Stimulated activated effector memory CD8-positive, alpha-beta T cell treated with anti-CD3 and anti-CD28 coated beads, Interleukin-12 subunit alpha, Interleukin-12 subunit beta, amount 100 ng/mL, for 72 hours (primary cell): ENCODE results near the gene CHAC1.

Source experiments
- ATAC-seq: fragments of 150-1000 bp; cut with Tn5 transposase; 2 replicates; pipeline ENCODE4 v1.10.0; 2021
- DNase-seq, 2 donors: peaks; one replicate each; pipeline ENCODE4 v3.0.0; 2021 to 2022; ENCODE audit warnings: low spot score in 2 of 2
- H3K27ac Mint-ChIP-seq: one replicate; pipeline ENCODE4 v1.8.0; 2022; ENCODE audit warnings: mild to moderate bottlenecking, mixed read lengths
- H3K36me3 Mint-ChIP-seq: one replicate; pipeline ENCODE4 v1.8.0; 2022; ENCODE audit warnings: mild to moderate bottlenecking, mixed read lengths
- H3K4me1 Mint-ChIP-seq: one replicate; pipeline ENCODE4 v1.8.0; 2022; ENCODE audit warnings: mixed read lengths
- H3K4me3 Mint-ChIP-seq: one replicate; pipeline ENCODE4 v1.8.0; 2022; ENCODE audit warnings: mild to moderate bottlenecking, mixed read lengths
- H3K9me3 Mint-ChIP-seq: one replicate; pipeline ENCODE4 v1.8.0; 2022; ENCODE audit warnings: mixed read lengths

CHAC1 gene

DNA sequence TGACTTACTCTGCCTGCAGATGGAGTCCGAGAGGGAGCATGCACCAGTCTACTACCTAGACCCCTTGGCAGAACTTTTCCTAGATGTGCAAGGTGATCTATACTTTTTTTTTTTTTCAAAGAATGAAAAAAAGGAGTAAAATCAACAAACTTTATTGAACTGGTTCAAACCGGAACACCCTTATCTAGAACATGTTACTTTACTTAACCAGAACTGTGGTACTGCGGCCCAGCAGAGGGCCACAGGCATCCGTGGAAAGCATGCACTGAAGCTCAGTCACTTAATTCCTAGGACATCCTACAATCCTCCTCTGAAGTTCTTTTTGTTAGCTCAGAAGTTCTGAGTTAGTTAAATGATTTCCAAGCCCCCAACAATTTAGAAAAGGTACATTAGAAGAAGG is 21.6 kb downstream of the CHAC1 start:
- Mint-ChIP-seq H3K4me3 (no peak overlapping the region), H3K9me3 (no peaks in the 10 kb centered on the region), H3K4me1 (no peaks in the 10 kb centered on the region), H3K36me3 (peaks cover 38% of the 10 kb centered on the region), H3K27ac (no peak overlapping the region)
- DNase-seq, result no peak
- no peak for ATAC-seq

DNA sequence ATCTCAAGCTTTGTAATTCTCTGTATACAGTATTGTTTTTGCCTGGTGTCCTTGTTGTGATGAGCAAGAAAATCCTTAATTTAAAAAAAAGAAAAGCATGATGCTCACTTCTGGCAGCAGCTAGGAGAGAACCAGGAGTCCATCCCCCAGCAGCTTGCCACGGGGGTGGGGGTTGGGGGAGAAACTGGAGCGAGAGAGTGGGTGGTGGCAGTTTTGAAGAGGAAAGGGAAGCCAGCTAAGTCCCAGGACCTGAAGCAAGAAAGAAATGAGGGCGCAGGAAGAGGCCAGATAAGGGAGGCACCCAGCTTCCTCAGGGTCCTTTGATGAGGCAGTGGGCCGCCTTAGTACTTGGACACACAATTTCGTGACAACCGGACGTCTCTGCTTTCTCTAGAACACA is 23.5 kb downstream of the CHAC1 start:
- no peak for ATAC-seq
- Mint-ChIP-seq H3K4me1 (peaks cover 3% of the 10 kb centered on the region), H3K4me3 (no peak overlapping the region), H3K9me3 (no peaks in the 10 kb centered on the region), H3K36me3 (peaks cover 57% of the 10 kb centered on the region), H3K27ac (peak overlapping the region; percentile 66)
- DNase-seq, result no peak

DNA sequence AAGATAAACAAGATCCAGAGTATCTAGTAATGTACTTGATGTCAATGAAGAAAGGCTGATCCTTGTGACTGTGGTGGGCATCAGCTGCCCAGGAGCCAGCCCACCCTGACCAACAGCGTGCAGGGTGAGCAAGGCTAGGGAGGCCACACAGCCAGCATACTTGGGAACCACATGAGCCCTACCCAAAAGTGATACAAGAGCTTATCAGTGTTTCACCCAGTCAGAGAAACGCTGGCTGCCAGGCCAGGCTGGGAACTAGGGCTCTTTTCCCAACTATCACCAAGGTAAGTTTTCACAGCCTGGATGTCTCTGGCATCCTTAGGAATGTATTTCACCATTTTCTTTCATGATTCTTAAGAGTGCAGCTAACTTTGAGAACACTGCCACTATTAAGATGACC is 24.9 kb downstream of the CHAC1 start:
- peaks cover 70% of the 10 kb centered on the region for H3K36me3 Mint-ChIP-seq

GRCh38 chr15:40978562-40978961 is 25.3 kb downstream of the CHAC1 start:
- H3K36me3 Mint-ChIP-seq, result peaks cover 75% of the 10 kb centered on the region
- H3K4me1 Mint-ChIP-seq, result peaks cover 6% of the 10 kb centered on the region
- DNase-seq (no peak), ATAC-seq (no peak)
- no peak overlapping the region for H3K4me3 Mint-ChIP-seq
- peak overlapping the region; percentile 44 for H3K27ac Mint-ChIP-seq
- H3K9me3 Mint-ChIP-seq, result no peaks in the 10 kb centered on the region

More for the DNA sequence above, 24.9 kb downstream of the CHAC1 start:
- Mint-ChIP-seq H3K4me1 (peaks cover 6% of the 10 kb centered on the region), H3K4me3 (no peak overlapping the region), H3K9me3 (no peaks in the 10 kb centered on the region), H3K27ac (peak overlapping the region; percentile 44)
- ATAC-seq (no peak), DNase-seq (no peak)

DNA sequence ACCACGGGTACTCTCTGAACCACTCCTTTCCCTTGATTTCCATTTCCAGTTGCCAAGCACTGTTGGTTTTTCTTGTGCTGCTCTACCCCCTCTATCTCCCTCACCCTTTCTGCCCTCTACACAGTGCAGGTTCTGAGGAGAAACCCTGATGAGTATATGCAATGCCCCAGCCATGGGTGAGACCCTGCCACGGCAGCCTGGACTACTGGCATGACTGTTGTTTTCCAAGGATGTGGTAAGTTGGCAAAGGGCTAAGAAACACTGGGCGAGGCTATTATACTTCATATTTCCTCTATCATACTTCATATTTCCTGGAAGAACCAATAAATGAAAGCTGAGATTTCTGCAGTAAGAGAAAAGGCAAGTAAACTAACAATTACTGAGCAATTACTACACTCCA is 27.9 kb downstream of the CHAC1 start:
- Mint-ChIP-seq H3K27ac (peak overlapping the region; percentile 69), H3K36me3 (peaks cover 100% of the 10 kb centered on the region)

GRCh38 chr15:40982855-40983254 is 29.6 kb downstream of the CHAC1 start:
- Mint-ChIP-seq H3K9me3 (no peaks in the 10 kb centered on the region), H3K4me3 (no peak overlapping the region), H3K36me3 (peaks cover 100% of the 10 kb centered on the region), H3K4me1 (peaks cover 6% of the 10 kb centered on the region), H3K27ac (peak overlapping the region; percentile 69)
- ATAC-seq (no peak), DNase-seq (no peak)

More for the DNA sequence above, 27.9 kb downstream of the CHAC1 start:
- H3K4me1 Mint-ChIP-seq, result peaks cover 6% of the 10 kb centered on the region
- no peak overlapping the region for H3K4me3 Mint-ChIP-seq
- ATAC-seq (peak; percentile 45), DNase-seq (no peak)
- no peaks in the 10 kb centered on the region for H3K9me3 Mint-ChIP-seq

GRCh38 chr15:40984406-40984805 is 31.1 kb downstream of the CHAC1 start:
- no peak for ATAC-seq
- Mint-ChIP-seq H3K4me3 (no peak overlapping the region), H3K27ac (no peak overlapping the region), H3K36me3 (peaks cover 90% of the 10 kb centered on the region), H3K9me3 (no peaks in the 10 kb centered on the region), H3K4me1 (peaks cover 7% of the 10 kb centered on the region)
- no peak for DNase-seq

- H3K27ac Mint-ChIP-seq, result peak overlapping the region; percentile 32
- DNase-seq (no peak), ATAC-seq (no peak)
- H3K4me3 Mint-ChIP-seq, result no peak overlapping the region
- H3K4me1 Mint-ChIP-seq, result peaks cover 13% of the 10 kb centered on the region
- no peaks in the 10 kb centered on the region for H3K9me3 Mint-ChIP-seq
- H3K36me3 Mint-ChIP-seq, result peaks cover 87% of the 10 kb centered on the region
Observed at GRCh38 chr15:40984964-40985363, 31.7 kb downstream of the CHAC1 start.

DNA sequence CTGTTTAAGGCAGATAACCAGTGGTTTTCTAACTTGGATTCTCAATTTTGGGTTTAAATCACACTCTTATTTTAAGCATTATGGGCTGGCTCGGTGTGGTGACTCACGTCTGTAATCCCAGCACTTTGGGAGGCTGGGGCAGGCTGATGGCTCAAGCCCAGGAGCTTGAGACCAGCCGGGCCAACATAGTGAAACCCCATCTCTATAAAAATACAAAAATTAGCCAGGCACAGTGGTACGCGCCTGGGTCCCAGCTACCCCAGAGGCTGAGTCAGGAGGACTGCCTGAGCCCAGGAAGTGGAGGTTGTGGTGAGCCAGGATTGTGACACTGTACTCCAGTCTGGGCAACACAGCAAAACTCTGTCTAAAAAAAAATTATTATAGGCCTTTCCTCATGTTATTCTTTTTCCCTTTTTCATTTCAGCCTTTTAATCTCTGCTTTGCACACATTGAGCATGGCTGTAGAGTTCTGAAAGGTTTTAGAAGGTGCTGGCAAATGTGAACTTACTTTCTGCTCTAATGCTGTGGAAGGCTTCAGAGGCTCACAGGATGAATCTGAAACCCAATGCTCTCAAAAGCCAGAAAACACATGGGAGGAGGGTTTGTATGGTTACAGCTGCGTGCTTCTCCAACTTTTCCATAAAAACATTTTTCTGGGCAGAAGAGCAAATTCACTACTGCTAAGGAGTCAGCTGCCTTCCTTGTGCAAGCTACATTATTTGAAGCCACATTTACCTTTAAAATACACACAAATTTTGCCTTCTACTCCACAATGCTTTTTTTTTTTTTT is 32.5 kb downstream of the CHAC1 start:
- ATAC-seq (no peak), DNase-seq (no peak)
- H3K36me3 Mint-ChIP-seq, result peaks cover 85% of the 10 kb centered on the region
- H3K4me3 Mint-ChIP-seq, result no peak overlapping the region
- H3K9me3 Mint-ChIP-seq, result no peaks in the 10 kb centered on the region
- peaks cover 20% of the 10 kb centered on the region for H3K4me1 Mint-ChIP-seq
- peak overlapping the region; percentile 32 for H3K27ac Mint-ChIP-seq

DNA sequence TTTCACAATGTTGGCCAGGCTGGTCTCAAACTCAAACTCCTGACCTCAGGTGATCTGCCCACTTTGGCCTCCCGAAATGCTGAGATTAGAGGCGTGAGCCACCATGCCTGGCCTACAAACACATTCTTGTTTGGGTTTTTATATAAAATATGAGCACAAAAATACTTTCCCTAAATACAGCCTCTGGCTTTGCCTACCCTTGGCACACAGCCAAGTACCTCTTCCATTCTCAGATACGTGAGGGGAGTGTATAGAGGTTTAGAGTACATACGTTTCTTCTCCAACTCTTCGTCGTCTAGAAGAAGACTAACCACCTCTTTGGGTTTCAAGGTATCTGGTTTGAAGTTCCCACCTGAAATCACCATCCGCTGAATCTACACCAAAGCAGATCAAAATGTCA is 33.5 kb downstream of the CHAC1 start:
- ATAC-seq (no peak), DNase-seq (no peak)
- Mint-ChIP-seq H3K9me3 (no peaks in the 10 kb centered on the region), H3K4me3 (no peak overlapping the region), H3K36me3 (peaks cover 85% of the 10 kb centered on the region), H3K27ac (no peak overlapping the region), H3K4me1 (peaks cover 28% of the 10 kb centered on the region)

DNA sequence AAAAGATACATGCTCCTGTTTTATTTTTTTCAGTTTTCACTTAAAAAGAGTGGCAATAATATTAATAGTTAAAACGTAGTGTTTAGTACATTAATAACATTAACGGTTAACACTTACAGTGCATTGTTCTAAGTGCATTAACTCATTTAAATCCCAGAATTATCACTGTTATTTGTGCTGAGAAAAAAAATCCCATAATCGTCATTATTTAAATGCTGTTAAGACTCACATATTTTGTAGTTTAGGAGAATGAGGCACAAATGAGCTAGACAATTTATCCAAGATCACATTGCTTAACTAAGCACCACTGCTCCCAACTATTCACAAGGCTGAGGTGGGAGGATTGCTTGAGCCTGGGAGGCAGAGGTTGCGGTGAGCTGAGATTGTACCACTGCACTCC is 34.9 kb downstream of the CHAC1 start:
- DNase-seq, result no peak
- no peak for ATAC-seq
- Mint-ChIP-seq H3K9me3 (no peaks in the 10 kb centered on the region), H3K4me3 (no peak overlapping the region), H3K4me1 (peaks cover 25% of the 10 kb centered on the region), H3K36me3 (peaks cover 85% of the 10 kb centered on the region), H3K27ac (no peak overlapping the region)

DNA sequence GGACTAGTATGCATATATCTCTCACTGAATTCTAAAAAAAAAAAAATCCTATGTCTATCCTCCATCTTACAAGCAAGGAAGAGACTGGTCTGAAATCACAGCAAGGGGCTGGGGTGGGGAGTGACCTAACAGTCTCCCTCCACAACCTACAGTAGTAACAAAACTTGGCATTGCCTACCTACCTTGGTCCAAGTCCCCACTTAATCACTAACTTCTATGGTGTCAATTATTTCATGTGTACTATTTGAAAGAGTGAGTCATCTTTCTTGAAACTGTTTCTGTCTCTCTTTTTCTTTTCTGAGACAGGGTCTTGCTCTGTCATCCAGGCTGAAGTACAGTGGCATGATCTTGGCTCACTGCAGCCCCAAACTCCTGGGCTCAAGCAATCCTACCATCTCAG is 36.8 kb downstream of the CHAC1 start:
- DNase-seq (no peak), ATAC-seq (peak; percentile 73)
- H3K36me3 Mint-ChIP-seq, result peaks cover 85% of the 10 kb centered on the region
- H3K27ac Mint-ChIP-seq, result peak overlapping the region; percentile 78
- peaks cover 25% of the 10 kb centered on the region for H3K4me1 Mint-ChIP-seq
- H3K9me3 Mint-ChIP-seq, result no peaks in the 10 kb centered on the region
- peak overlapping the region; percentile 11 for H3K4me3 Mint-ChIP-seq

GRCh38 chr15:40990789-40991188 is 37.5 kb downstream of the CHAC1 start:
- H3K4me1 Mint-ChIP-seq, result peaks cover 25% of the 10 kb centered on the region
- H3K36me3 Mint-ChIP-seq, result peaks cover 85% of the 10 kb centered on the region
- DNase-seq (no peak), ATAC-seq (peak; percentile 84)
- no peaks in the 10 kb centered on the region for H3K9me3 Mint-ChIP-seq
- H3K4me3 Mint-ChIP-seq, result peak overlapping the region; percentile 19
- H3K27ac Mint-ChIP-seq, result peak overlapping the region; percentile 78

DNA sequence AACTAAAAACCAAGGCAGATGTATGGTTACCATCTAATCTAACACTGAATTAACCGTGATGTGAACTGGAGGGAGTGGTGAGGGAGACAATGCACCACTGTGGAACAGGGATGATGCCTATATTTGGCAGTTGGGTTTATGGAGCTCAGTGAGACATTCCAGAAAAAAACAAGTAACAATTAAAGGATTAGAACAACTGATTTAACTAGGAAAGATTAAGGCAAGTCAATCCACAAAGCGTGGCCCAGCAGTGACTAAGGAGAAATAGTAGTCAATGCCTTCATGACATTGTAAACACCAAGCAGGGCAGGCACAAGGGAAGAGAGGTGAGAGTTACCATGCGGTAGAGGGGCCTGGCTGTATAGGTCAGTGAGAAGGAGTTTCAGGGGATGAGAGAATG is 38.1 kb downstream of the CHAC1 start:
- H3K4me1 Mint-ChIP-seq, result peaks cover 25% of the 10 kb centered on the region
- H3K27ac Mint-ChIP-seq, result peak overlapping the region; percentile 78
- H3K4me3 Mint-ChIP-seq, result peak overlapping the region; percentile 19
- ATAC-seq (no peak), DNase-seq (no peak)
- H3K36me3 Mint-ChIP-seq, result peaks cover 85% of the 10 kb centered on the region
- H3K9me3 Mint-ChIP-seq, result no peaks in the 10 kb centered on the region

GRCh38 chr15:40992241-40992741 is 39.0 kb downstream of the CHAC1 start:
- H3K36me3 Mint-ChIP-seq, result peaks cover 85% of the 10 kb centered on the region
- no peaks in the 10 kb centered on the region for H3K9me3 Mint-ChIP-seq
- peak overlapping the region; percentile 56 for H3K27ac Mint-ChIP-seq
- no peak for DNase-seq
- no peak for ATAC-seq
- H3K4me1 Mint-ChIP-seq, result peaks cover 25% of the 10 kb centered on the region
- H3K4me3 Mint-ChIP-seq, result no peak overlapping the region

- no peak overlapping the region for H3K4me3 Mint-ChIP-seq
- peaks cover 85% of the 10 kb centered on the region for H3K36me3 Mint-ChIP-seq
- peaks cover 25% of the 10 kb centered on the region for H3K4me1 Mint-ChIP-seq
- ATAC-seq (no peak), DNase-seq (no peak)
- H3K27ac Mint-ChIP-seq, result peak overlapping the region; percentile 56
- H3K9me3 Mint-ChIP-seq, result no peaks in the 10 kb centered on the region
Observed at GRCh38 chr15:40992825-40993224, 39.6 kb downstream of the CHAC1 start.
